Vagina (tissue), 2 donors: Measurements from ENCODE around the gene TMEM18. TPM values are rescaled to one million over a fixed set of nuclear protein-coding genes. Genes with fewer than 3 reads are reported as not detected.

Source experiments
- DNase-seq, 2 donors: peaks; one replicate each; pipeline ENCODE4 v3.0.0-alpha.2; 2017; ENCODE audit errors: extremely low spot score in 2 of 2
- H3K27ac ChIP-seq: fragments of 200-600 bp; sonication (generic); one replicate; pipeline ENCODE4 v1.5.1; 2019
- H3K27me3 ChIP-seq: fragments of 200-600 bp; sonication (generic); one replicate; pipeline ENCODE4 v1.5.1; 2019
- H3K36me3 ChIP-seq, 2 donors: fragments of 200-600 bp; sonication (generic); one replicate each; pipeline ENCODE4 v1.5.1; 2017 to 2019
- H3K4me1 ChIP-seq: fragments of 200-600 bp; sonication (generic); one replicate; pipeline ENCODE4 v1.5.1; 2019
- H3K4me3 ChIP-seq, 2 donors: fragments of 200-600 bp; sonication (generic); 1 replicate in 1 of 2; 2 replicates in 1 of 2; pipeline ENCODE4 v1.5.1; 2016 to 2019
- H3K9me3 ChIP-seq: fragments of 200-600 bp; sonication (generic); one replicate; pipeline ENCODE4 v1.5.1; 2019
- CTCF ChIP-seq, 3 experiments: fragments of 450-650 bp in 2 of 3; fragments of 200-600 bp in 1 of 3; sonication (generic) in 1 of 3; IDR thresholded peaks; one replicate each; pipeline ENCODE4 v1.5.1; 2017 to 2019; ENCODE audit warnings: antibody characterized with exemption in 3 of 3, mild to moderate bottlenecking in 2 of 3, moderate library complexity in 2 of 3
- POLR2A ChIP-seq, 2 donors: fragments of 450-650 bp; IDR thresholded peaks; one replicate each; pipeline ENCODE4 v1.6.1; 2017; ENCODE audit warnings: antibody characterized with exemption in 2 of 2, mild to moderate bottlenecking in 2 of 2, moderate library complexity in 2 of 2
- POLR2AphosphoS5 ChIP-seq, 2 donors: sonication (generic); formaldehyde crosslinking; IDR thresholded peaks; one replicate each; pipeline ENCODE4 v1.9.0; 2017; ENCODE audit warnings: antibody characterized with exemption in 2 of 2, mild to moderate bottlenecking in 2 of 2, low read depth in 1 of 2; ENCODE audit not compliant: insufficient read depth in 1 of 2
- intact Hi-C: fragments of 100-400 bp; cut with DNase I; formaldehyde crosslinking; loops from one replicate; pipeline ENCODE4 v1.15.1; 2023
- total RNA-seq: library from RNA; depleted of rRNA; stranded (reverse); fragments of >200 nt; gene quantifications from one replicate; pipeline ENCODE4 v1.2.3, GENCODE V29; 2016

The TMEM18 gene
- total RNA-seq, 1 donor from 2014 or later, result 21.1 TPM

GRCh38 chr2:643761-644160 is 33.4 kb downstream of the TMEM18 start:
- Histone ChIP-seq H3K9me3 (no peaks in the 10 kb centered on the region), H3K27ac (no peak overlapping the region), H3K4me1 (no peaks in the 10 kb centered on the region), H3K4me3 (no peak overlapping the region), H3K36me3 (no peaks in the 10 kb centered on the region), H3K27me3 (no peaks in the 10 kb centered on the region)
- no peak for DNase-seq
- intact Hi-C loops, result no loop called here
- no peak for TF ChIP-seq POLR2A (IDR thresholded peaks at IDR 0.05)
- no peak for TF ChIP-seq POLR2AphosphoS5 (IDR thresholded peaks at IDR 0.05; ENCODE audit: insufficient read depth in 1 of 2, low read depth in 1 of 2)
- no peak for TF ChIP-seq CTCF (IDR thresholded peaks at IDR 0.05)

GRCh38 chr2:643334-643733 is 33.9 kb downstream of the TMEM18 start:
- H3K4me1 ChIP-seq, result no peaks in the 10 kb centered on the region
- no peak overlapping the region for H3K27ac ChIP-seq
- H3K36me3 ChIP-seq, result no peaks in the 10 kb centered on the region
- TF ChIP-seq CTCF (IDR thresholded peaks at IDR 0.05) (no peak), POLR2A (IDR thresholded peaks at IDR 0.05) (no peak), POLR2AphosphoS5 (IDR thresholded peaks at IDR 0.05; ENCODE audit: insufficient read depth in 1 of 2, low read depth in 1 of 2) (no peak)
- DNase-seq, result peak; percentile 31 to 54
- H3K9me3 ChIP-seq, result no peaks in the 10 kb centered on the region
- no peak overlapping the region for H3K4me3 ChIP-seq
- intact Hi-C loops, result no loop called here
- H3K27me3 ChIP-seq, result no peaks in the 10 kb centered on the region

GRCh38 chr2:641872-642815 is 35.1 kb downstream of the TMEM18 start:
- DNase-seq, result peak; percentile 64 to 82
- no peak for TF ChIP-seq POLR2A (IDR thresholded peaks at IDR 0.05)
- TF ChIP-seq CTCF (IDR thresholded peaks at IDR 0.05), result no peak
- no peak for TF ChIP-seq POLR2AphosphoS5 (IDR thresholded peaks at IDR 0.05; ENCODE audit: insufficient read depth in 1 of 2, low read depth in 1 of 2)
- intact Hi-C loops, result no loop called here
- no peaks in the 10 kb centered on the region for H3K27me3 ChIP-seq
- H3K27ac ChIP-seq, result no peak overlapping the region
- no peak overlapping the region for H3K4me3 ChIP-seq
- no peaks in the 10 kb centered on the region for H3K4me1 ChIP-seq
- H3K9me3 ChIP-seq, result no peaks in the 10 kb centered on the region
- H3K36me3 ChIP-seq, result no peaks in the 10 kb centered on the region

- no peak for DNase-seq
- TF ChIP-seq CTCF (IDR thresholded peaks at IDR 0.05) (no peak), POLR2AphosphoS5 (IDR thresholded peaks at IDR 0.05; ENCODE audit: insufficient read depth in 1 of 2, low read depth in 1 of 2) (no peak), POLR2A (IDR thresholded peaks at IDR 0.05) (no peak)
- Histone ChIP-seq H3K4me3 (no peak overlapping the region), H3K27me3 (no peaks in the 10 kb centered on the region), H3K36me3 (no peaks in the 10 kb centered on the region), H3K4me1 (peaks cover 6% of the 10 kb centered on the region), H3K9me3 (no peaks in the 10 kb centered on the region), H3K27ac (no peak overlapping the region)
- intact Hi-C loops, result no loop called here
Observed at GRCh38 chr2:641164-641871, 35.9 kb downstream of the TMEM18 start.
